ENCODE data around the gene EML6.

DNA sequence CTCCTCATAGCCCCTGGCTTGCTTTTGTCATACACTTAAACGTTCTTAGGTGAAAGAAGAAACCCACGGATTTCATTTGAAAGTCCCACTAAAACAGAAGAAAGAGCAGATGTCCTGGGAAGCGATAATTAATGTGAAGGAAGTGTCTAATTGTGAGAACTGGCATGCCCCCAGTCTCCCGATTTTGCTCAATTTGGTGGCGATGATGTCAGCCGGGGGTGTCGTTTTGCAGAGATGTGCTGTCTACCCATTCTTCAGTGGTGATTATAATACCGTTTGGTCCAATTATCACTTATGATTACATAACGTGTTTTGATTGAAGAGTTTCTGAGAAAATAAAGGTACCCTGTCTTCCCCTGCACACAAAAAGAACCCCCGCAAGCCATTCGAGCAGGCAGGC, 223.7 kb downstream of the EML6 start:
- TF ChIP-seq, protein P1, sequence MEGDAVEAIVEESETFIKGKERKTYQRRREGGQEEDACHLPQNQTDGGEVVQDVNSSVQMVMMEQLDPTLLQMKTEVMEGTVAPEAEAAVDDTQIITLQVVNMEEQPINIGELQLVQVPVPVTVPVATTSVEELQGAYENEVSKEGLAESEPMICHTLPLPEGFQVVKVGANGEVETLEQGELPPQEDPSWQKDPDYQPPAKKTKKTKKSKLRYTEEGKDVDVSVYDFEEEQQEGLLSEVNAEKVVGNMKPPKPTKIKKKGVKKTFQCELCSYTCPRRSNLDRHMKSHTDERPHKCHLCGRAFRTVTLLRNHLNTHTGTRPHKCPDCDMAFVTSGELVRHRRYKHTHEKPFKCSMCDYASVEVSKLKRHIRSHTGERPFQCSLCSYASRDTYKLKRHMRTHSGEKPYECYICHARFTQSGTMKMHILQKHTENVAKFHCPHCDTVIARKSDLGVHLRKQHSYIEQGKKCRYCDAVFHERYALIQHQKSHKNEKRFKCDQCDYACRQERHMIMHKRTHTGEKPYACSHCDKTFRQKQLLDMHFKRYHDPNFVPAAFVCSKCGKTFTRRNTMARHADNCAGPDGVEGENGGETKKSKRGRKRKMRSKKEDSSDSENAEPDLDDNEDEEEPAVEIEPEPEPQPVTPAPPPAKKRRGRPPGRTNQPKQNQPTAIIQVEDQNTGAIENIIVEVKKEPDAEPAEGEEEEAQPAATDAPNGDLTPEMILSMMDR (IDR thresholded peaks at IDR 0.05): no peak
- no peak for TF ChIP-seq POLR2A (IDR thresholded peaks at IDR 0.05)

Data from Peyer's patch (tissue), 4 donors.